PFSK-1 (cell line): ENCODE results near the gene HSPE1.

Experiments used
- FOXP2 ChIP-seq: optimal IDR thresholded peaks from 2 replicates; pipeline ENCODE3; 2011; ENCODE audit warnings: borderline replicate concordance, control low read depth, inconsistent platforms; ENCODE audit not compliant: insufficient read depth; ENCODE audit errors: extremely low read length, extremely low read depth
- POLR2AphosphoS5 ChIP-seq: IDR thresholded peaks from 2 replicates; pipeline ENCODE4 v1.6.1; 2012; ENCODE audit warnings: low read depth, mild to moderate bottlenecking, control low read depth, low read length, moderate library complexity
- REST ChIP-seq, 2 experiments: IDR thresholded peaks; 2 replicates each; pipeline versions ENCODE4 v1.6.1 to v1.8.0; 2011 to 2012; ENCODE audit warnings: low read depth in 2 of 2, low read length in 2 of 2, control low read depth in 1 of 2, inconsistent platforms in 1 of 2, mild to moderate bottlenecking in 1 of 2, moderate library complexity in 1 of 2; ENCODE audit not compliant: insufficient read depth in 1 of 2
- SIN3A ChIP-seq: IDR thresholded peaks from 2 replicates; pipeline ENCODE4 v1.6.1; 2012; ENCODE audit warnings: mild to moderate bottlenecking, low read length, moderate library complexity, borderline replicate concordance; ENCODE audit not compliant: insufficient read depth
- TAF1 ChIP-seq: IDR thresholded peaks from 2 replicates; pipeline ENCODE4 v1.6.1; 2012; ENCODE audit warnings: low read length, control low read depth, borderline replicate concordance; ENCODE audit not compliant: insufficient read depth

The HSPE1 gene

GRCh38 chr2:197472166-197472565 is 28.0 kb upstream of the HSPE1 start:
- TF ChIP-seq SIN3A (no peak), TAF1 (no peak), POLR2AphosphoS5 (no peak), FOXP2 (no peak), REST (IDR thresholded peaks at IDR 0.05; ENCODE audit: insufficient read depth in 1 of 2, low read depth in 2 of 2, low read length in 2 of 2) (no peak)

- no peak for TF ChIP-seq POLR2AphosphoS5
- no peak for TF ChIP-seq REST (IDR thresholded peaks at IDR 0.05; ENCODE audit: insufficient read depth in 1 of 2, low read depth in 2 of 2, low read length in 2 of 2)
- no peak for TF ChIP-seq TAF1
- TF ChIP-seq FOXP2 = no peak
- TF ChIP-seq SIN3A = no peak
Observed at GRCh38 chr2:197477797-197478196, 22.4 kb upstream of the HSPE1 start.

GRCh38 chr2:197480165-197481036 is 19.8 kb upstream of the HSPE1 start:
- TF ChIP-seq SIN3A (no peak), TAF1 (no peak), POLR2AphosphoS5 (no peak), REST (IDR thresholded peaks at IDR 0.05; ENCODE audit: insufficient read depth in 1 of 2, low read depth in 2 of 2, low read length in 2 of 2) (no peak), FOXP2 (no peak)

- TF ChIP-seq REST (IDR thresholded peaks at IDR 0.05; ENCODE audit: insufficient read depth in 1 of 2, low read depth in 2 of 2, low read length in 2 of 2) (no peak), FOXP2 (no peak), POLR2AphosphoS5 (no peak), TAF1 (no peak), SIN3A (no peak)
Observed at GRCh38 chr2:197486175-197486574, 14.0 kb upstream of the HSPE1 start.

- TF ChIP-seq FOXP2 (no peak), SIN3A (no peak)
Observed at GRCh38 chr2:197487385-197487784, 12.8 kb upstream of the HSPE1 start.
